ENCODE data around the gene ELAVL2.

ELAVL2 gene

GRCh38 chr9:23849379-23850035 is 23.5 kb upstream of the ELAVL2 start:
- H3K4me3 Mint-ChIP-seq, result peak overlapping the region; percentile 94
- H3K4me1 Mint-ChIP-seq, result peaks cover 25% of the 10 kb centered on the region
- peaks cover 18% of the 10 kb centered on the region for H3K27me3 Mint-ChIP-seq (ENCODE audit: low read depth, poor library complexity)
- H3K36me3 Mint-ChIP-seq (ENCODE audit: low read depth), result no peaks in the 10 kb centered on the region
- no peaks in the 10 kb centered on the region for H3K9me3 Mint-ChIP-seq
- H3K27ac Mint-ChIP-seq, result no peak overlapping the region
- no peak for DNase-seq
- no peak for TF ChIP-seq CTCF (IDR thresholded peaks at IDR 0.05)

GRCh38 chr9:23842565-23843129 is 16.6 kb upstream of the ELAVL2 start:
- Mint-ChIP-seq H3K4me3 (no peak overlapping the region), H3K36me3 (ENCODE audit: low read depth) (no peaks in the 10 kb centered on the region), H3K27me3 (ENCODE audit: low read depth, poor library complexity) (peaks cover 4% of the 10 kb centered on the region), H3K9me3 (no peaks in the 10 kb centered on the region), H3K27ac (no peak overlapping the region), H3K4me1 (no peaks in the 10 kb centered on the region)
- peak; percentile 15 for TF ChIP-seq CTCF (IDR thresholded peaks at IDR 0.05)
- no peak for DNase-seq

- peaks cover 8% of the 10 kb centered on the region for H3K27me3 Mint-ChIP-seq (ENCODE audit: low read depth, poor library complexity)
- no peaks in the 10 kb centered on the region for H3K9me3 Mint-ChIP-seq
- TF ChIP-seq CTCF (IDR thresholded peaks at IDR 0.05), result no peak
- H3K27ac Mint-ChIP-seq, result no peak overlapping the region
- H3K36me3 Mint-ChIP-seq (ENCODE audit: low read depth), result no peaks in the 10 kb centered on the region
- no peak for DNase-seq
- H3K4me1 Mint-ChIP-seq, result no peaks in the 10 kb centered on the region
- H3K4me3 Mint-ChIP-seq, result no peak overlapping the region
Observed at GRCh38 chr9:23841304-23841703, 15.3 kb upstream of the ELAVL2 start.

GRCh38 chr9:23837038-23837437 is 11.0 kb upstream of the ELAVL2 start:
- DNase-seq, result no peak
- Mint-ChIP-seq H3K27me3 (ENCODE audit: low read depth, poor library complexity) (peaks cover 36% of the 10 kb centered on the region), H3K36me3 (ENCODE audit: low read depth) (no peaks in the 10 kb centered on the region), H3K9me3 (no peaks in the 10 kb centered on the region), H3K4me3 (no peak overlapping the region), H3K27ac (no peak overlapping the region), H3K4me1 (peaks cover under 1% of the 10 kb centered on the region)
- no peak for TF ChIP-seq CTCF (IDR thresholded peaks at IDR 0.05)

GRCh38 chr9:23830929-23831730 is 5.1 kb upstream of the ELAVL2 start:
- H3K4me1 Mint-ChIP-seq, result peaks cover 22% of the 10 kb centered on the region
- H3K27ac Mint-ChIP-seq, result no peak overlapping the region
- peaks cover 75% of the 10 kb centered on the region for H3K27me3 Mint-ChIP-seq (ENCODE audit: low read depth, poor library complexity)
- no peaks in the 10 kb centered on the region for H3K36me3 Mint-ChIP-seq (ENCODE audit: low read depth)
- H3K9me3 Mint-ChIP-seq, result no peaks in the 10 kb centered on the region
- TF ChIP-seq CTCF (IDR thresholded peaks at IDR 0.05), result no peak
- peak; percentile 26 for DNase-seq
- peak overlapping the region; percentile 66 for H3K4me3 Mint-ChIP-seq

All from nephron progenitor cell (in vitro differentiated cells).